Measurements from ENCODE around the gene OSBPL10. TPM values are rescaled to one million over a fixed set of nuclear protein-coding genes. Genes with fewer than 3 reads are reported as not detected.

Gene OSBPL10
- total and polyA plus RNA-seq, 2 of the 4 experiments (the other 2 are of a cell fraction), result 9.5 to 10.1 TPM

- Histone ChIP-seq H3K56ac (ENCODE audit: extremely low read depth, insufficient read depth, low read length) (no peak overlapping the region), H3K27me3 (ENCODE audit: control insufficient read depth, insufficient read depth, low read length) (no peaks in the 10 kb centered on the region), H3K4me2 (ENCODE audit: low read depth, low read length) (no peak overlapping the region), H4K5ac (ENCODE audit: low read depth, low read length) (no peak overlapping the region), H3K9me1 (ENCODE audit: insufficient read depth, low read length) (no peaks in the 10 kb centered on the region; the same call in 1 of the 2 replicates), H3K36me3 (ENCODE audit: control insufficient read depth, insufficient read depth, low read length) (no peaks in the 10 kb centered on the region), H2BK15ac (ENCODE audit: low read depth, low read length) (no peak overlapping the region), H3K9ac (ENCODE audit: low read depth, low read length) (no peak overlapping the region), H2BK5ac (ENCODE audit: low read depth, low read length, poor library complexity, severe bottlenecking) (no peak overlapping the region), H3K4me1 (ENCODE audit: control insufficient read depth, insufficient read depth, low read length) (no peaks in the 10 kb centered on the region), H3K14ac (replicated peaks; ENCODE audit: low read depth, low read length) (no peak overlapping the region), H3K4ac (ENCODE audit: low read depth, low read length) (no peak overlapping the region), H3K79me1 (ENCODE audit: low read depth in 1 of 2, low read length in 2 of 2) (no peaks in the 10 kb centered on the region), H3K27ac (ENCODE audit: insufficient read depth, low read length) (no peak overlapping the region), H3K23ac (ENCODE audit: low read depth, low read length) (no peak overlapping the region), H4K20me1 (ENCODE audit: insufficient read depth, low read length) (no peaks in the 10 kb centered on the region), H4K8ac (ENCODE audit: low read depth in 2 of 2, low read length in 2 of 2) (no peak overlapping the region), H3K9me3 (ENCODE audit: control insufficient read depth, insufficient read depth, low read length) (no peaks in the 10 kb centered on the region), H2AFZ (replicated peaks; ENCODE audit: low read length, poor library complexity) (no peak overlapping the region), H2BK120ac (ENCODE audit: low read depth, low read length) (no peak overlapping the region), H2AK9ac (replicated peaks; ENCODE audit: low read depth, low read length, poor library complexity) (no peak overlapping the region), H2BK20ac (ENCODE audit: low read depth, low read length) (no peak overlapping the region), H3K18ac (ENCODE audit: low read depth, low read length) (no peak overlapping the region), H2AK5ac (ENCODE audit: low read depth, low read length) (no peak overlapping the region), H3K4me3 (ENCODE audit: insufficient read depth, low read depth, low read length) (no peak overlapping the region), H4K91ac (ENCODE audit: insufficient read depth, low read depth, low read length) (no peak overlapping the region)
- intact Hi-C loops (cut with micrococcal nuclease), result no loop called here
- ChIA-PET CTCF (interaction anchor here (0.6 kb wide), 1 partner anchor 31 kb away, joined by 3 read pairs; no protein-coding TSS in a partner anchor), POLR2A (ENCODE audit: unreplicated experiment) (no interaction called here)
- TF ChIP-seq SMC3 (IDR thresholded peaks at IDR 0.05; ENCODE audit: low read depth, low read length) (no peak), CEBPB (IDR thresholded peaks at IDR 0.05; ENCODE audit: low read depth, low read length) (no peak), USF2 (IDR thresholded peaks at IDR 0.05; ENCODE audit: low read depth, low read length) (no peak), RAD21 (IDR thresholded peaks at IDR 0.05; ENCODE audit: low read length) (no peak), MXI1 (IDR thresholded peaks at IDR 0.05; ENCODE audit: borderline replicate concordance, low read depth, low read length) (no peak), POLR2A (IDR thresholded peaks at IDR 0.05; ENCODE audit: low read depth, low read length) (no peak), NFE2L2 (IDR thresholded peaks at IDR 0.05; ENCODE audit: low read depth, low read length) (no peak), FOS (IDR thresholded peaks at IDR 0.05; ENCODE audit: low read depth, low read length) (no peak), CTCF (conservative IDR thresholded peaks at IDR 0.05; ENCODE audit: low read depth, low read length) (no peak), BHLHE40 (IDR thresholded peaks at IDR 0.05; ENCODE audit: low read depth, low read length) (no peak), RCOR1 (IDR thresholded peaks at IDR 0.05; ENCODE audit: insufficient replicate concordance, low read length) (no peak), RFX5 (IDR thresholded peaks at IDR 0.05; ENCODE audit: low read depth, low read length) (no peak), MAFK (IDR thresholded peaks at IDR 0.05; ENCODE audit: low read depth, low read length) (no peak), ELK1 (IDR thresholded peaks at IDR 0.05; ENCODE audit: borderline replicate concordance, low read depth, low read length) (no peak), CHD1 (IDR thresholded peaks at IDR 0.05; ENCODE audit: low read depth, low read length) (no peak), MAZ (IDR thresholded peaks at IDR 0.05; ENCODE audit: borderline replicate concordance, low read depth, low read length) (no peak)
- in situ Hi-C loops (cut with MboI; ENCODE audit: low sequenced_read_pairs), result no loop called here
- 100% methylated on average over 1 of the region's 3 CpGs; no CpG with 5 or more reads in 1 of the 2 experiments for WGBS, 2 experiments (ENCODE audit: extremely low coverage in 2 of 2, insufficient read length in 1 of 2)
- BruUV-seq (replicated peaks), result no TSS peak
- ATAC-seq (ENCODE audit: low read depth), result no peak
- no peak for DNase-seq
- dilution Hi-C loops (cut with HindIII; ENCODE audit: low sequenced_read_pairs, unreplicated experiment), result no loop called here
Observed at GRCh38 chr3:31808143-31808720, 172.8 kb downstream of the OSBPL10 start.
